SK-N-MC (cell line): ENCODE data around the gene DMTF1.
"Not testable (repeated sequence)": the region's sequence is repeated elsewhere in the genome, so short reads cannot be mapped to it uniquely, and the experiment has no call there.

Experiments used
- DNase-seq: peaks from one replicate; pipeline ENCODE4 v3.0.0-alpha.2; 2011; ENCODE audit warnings: low read depth, low spot score
- H3K27ac ChIP-seq: fragments of 200-600 bp; sonication (generic); 2 replicates; pipeline ENCODE4 v1.5.1; 2016; ENCODE audit warnings: mixed run types
- H3K36me3 ChIP-seq: fragments of 200-600 bp; sonication (generic); 2 replicates; pipeline ENCODE4 v1.6.1; 2017; ENCODE audit warnings: antibody characterized with exemption, low read length, mixed read lengths; ENCODE audit not compliant: insufficient read depth
- H3K4me3 ChIP-seq: fragments of 200-600 bp; sonication (generic); 2 replicates; pipeline ENCODE4 v1.5.1; 2016
- H3K9ac ChIP-seq: fragments of 200-600 bp; sonication (generic); 2 replicates; pipeline ENCODE4 v1.8.0; 2017; ENCODE audit warnings: mixed run types, mixed read lengths; ENCODE audit not compliant: insufficient read length
- H3K9me3 ChIP-seq: fragments of 200-600 bp; sonication (generic); 2 replicates; pipeline ENCODE4 v1.6.1; 2017; ENCODE audit warnings: low read depth, mild to moderate bottlenecking, antibody characterized with exemption, low read length, moderate library complexity, mixed read lengths
- EZH2 ChIP-seq: fragments of 200-600 bp; sonication (generic); IDR thresholded peaks from one replicate; pipeline ENCODE4 v1.6.1; 2017; ENCODE audit warnings: antibody characterized with exemption
- FOXP2 ChIP-seq: optimal IDR thresholded peaks from 2 replicates; pipeline ENCODE3; 2011; ENCODE audit warnings: mild to moderate bottlenecking, moderate library complexity; ENCODE audit not compliant: insufficient read depth; ENCODE audit errors: extremely low read length, control extremely low read depth
- POLR2AphosphoS5 ChIP-seq: IDR thresholded peaks from 2 replicates; pipeline ENCODE4 v1.6.1; 2012; ENCODE audit warnings: mild to moderate bottlenecking, low read depth, low read length, borderline replicate concordance

The DMTF1 gene

GRCh38 chr7:87234949-87235348 lies 82.7 kb downstream of the DMTF1 start:
- TF ChIP-seq FOXP2 (no peak), POLR2AphosphoS5 (no peak), EZH2 (no peak)
- Histone ChIP-seq H3K4me3 (no peak overlapping the region), H3K27ac (no peak overlapping the region), H3K9ac (no peak overlapping the region), H3K9me3 (no peaks in the 10 kb centered on the region), H3K36me3 (no peaks in the 10 kb centered on the region)
- no peak for DNase-seq

DNA sequence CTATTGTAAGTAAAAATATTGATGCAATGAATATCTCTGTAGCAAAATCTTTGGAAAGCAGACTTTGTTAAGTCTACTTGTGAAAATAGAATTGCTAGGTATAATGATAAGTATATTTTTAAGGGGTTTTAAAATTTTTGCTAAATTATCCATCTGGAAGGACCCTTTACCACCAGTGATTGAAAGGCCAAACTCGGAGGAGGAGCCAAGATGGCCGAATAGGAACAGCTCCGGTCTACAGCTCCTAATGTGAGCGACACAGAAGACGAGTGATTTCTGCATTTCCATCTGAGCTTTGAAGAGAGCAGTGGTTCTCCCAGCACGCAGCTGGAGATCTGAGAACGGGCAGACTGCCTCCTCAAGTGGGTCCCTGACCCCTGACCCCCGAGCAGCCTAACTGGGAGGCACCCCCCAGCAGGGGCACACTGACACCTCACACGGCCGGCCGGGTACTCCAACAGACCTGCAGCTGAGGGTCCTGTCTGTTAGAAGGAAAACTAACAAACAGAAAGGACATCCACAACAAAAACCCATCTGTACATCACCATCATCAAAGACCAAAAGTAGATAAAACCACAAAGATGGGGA lies 86.3 kb downstream of the DMTF1 start:
- H3K36me3 ChIP-seq, H3K27ac ChIP-seq, H3K4me3 ChIP-seq, H3K9ac ChIP-seq, H3K9me3 ChIP-seq, DNase-seq: not testable (repeated sequence)

GRCh38 chr7:87245671-87246070 lies 93.4 kb downstream of the DMTF1 start:
- H3K36me3 ChIP-seq = not testable (repeated sequence)

More at GRCh38 chr7:87245671-87246070, 93.4 kb downstream of the DMTF1 start:
- not testable (repeated sequence) for DNase-seq, H3K9ac ChIP-seq, H3K27ac ChIP-seq, H3K9me3 ChIP-seq, H3K4me3 ChIP-seq
